DOHH2 (cell line): Measurements from ENCODE around the gene CBLN3.
A peak's percentile ranks its signal among the peaks of the same experiment; 100 is the strongest.

ENCODE experiments used
- H3F3A ChIP-seq: fragments of 200-600 bp; sonication (generic), shearing (Covaris generic); 2 replicates; pipeline ENCODE4 v1.6.0; 2016; ENCODE audit warnings: antibody characterized with exemption, mild to moderate bottlenecking; ENCODE audit not compliant: control insufficient read depth, insufficient read depth
- H3K27ac ChIP-seq: fragments of 200-600 bp; sonication (generic); 2 replicates; pipeline ENCODE4 v1.5.1; 2014; ENCODE audit warnings: low read depth, mild to moderate bottlenecking, low read length, moderate library complexity
- H3K27me3 ChIP-seq: fragments of 200-600 bp; sonication (generic); 2 replicates; pipeline ENCODE4 v1.6.1; 2014; ENCODE audit warnings: mild to moderate bottlenecking, low read length, mixed read lengths; ENCODE audit not compliant: control insufficient read depth
- H3K36me3 ChIP-seq: fragments of 200-600 bp; sonication (generic); 2 replicates; pipeline ENCODE4 v1.6.1; 2014; ENCODE audit warnings: mild to moderate bottlenecking, low read length, moderate library complexity, mixed read lengths; ENCODE audit not compliant: control insufficient read depth
- H3K4me1 ChIP-seq: fragments of 200-600 bp; sonication (generic); 2 replicates; pipeline ENCODE4 v1.6.1; 2014; ENCODE audit warnings: mild to moderate bottlenecking, low read length, mixed read lengths; ENCODE audit not compliant: control insufficient read depth
- H3K4me2 ChIP-seq: fragments of 200-600 bp; sonication (generic); 2 replicates; pipeline ENCODE4 v1.6.0; 2014; ENCODE audit warnings: mild to moderate bottlenecking, low read length, moderate library complexity
- H3K4me3 ChIP-seq: fragments of 200-600 bp; sonication (generic); 2 replicates; pipeline ENCODE4 v1.5.1; 2014; ENCODE audit warnings: mild to moderate bottlenecking, low read length, mixed read lengths
- H3K79me2 ChIP-seq: fragments of 200-600 bp; sonication (generic); 2 replicates; pipeline ENCODE4 v1.6.1; 2014; ENCODE audit warnings: mild to moderate bottlenecking, low read length, mixed read lengths; ENCODE audit not compliant: control insufficient read depth
- H3K9me2 ChIP-seq: fragments of 200-600 bp; sonication (generic); replicated peaks from 2 replicates; pipeline ENCODE4 v1.6.1; 2014; ENCODE audit warnings: mild to moderate bottlenecking, low read length, mixed read lengths; ENCODE audit not compliant: control insufficient read depth
- H3K9me3 ChIP-seq: fragments of 200-600 bp; sonication (generic); 2 replicates; pipeline ENCODE4 v1.6.1; 2014; ENCODE audit warnings: antibody characterized with exemption, low read length, mixed read lengths; ENCODE audit not compliant: control insufficient read depth, insufficient read depth
- H4K20me1 ChIP-seq: fragments of 200-600 bp; sonication (generic); 2 replicates; pipeline ENCODE4 v1.6.0; 2014; ENCODE audit warnings: low read depth, mild to moderate bottlenecking, antibody characterized with exemption, low read length, moderate library complexity; ENCODE audit not compliant: control insufficient read depth, insufficient read depth
- EZH2phosphoT487 ChIP-seq: fragments of 200-600 bp; sonication (generic); IDR thresholded peaks from 2 replicates; pipeline ENCODE4 v1.6.1; 2017; ENCODE audit warnings: borderline replicate concordance, mild to moderate bottlenecking, antibody characterized with exemption, low read length, moderate library complexity, mixed read lengths
- TF ChIP-seq, protein P1 (sequence below): fragments of 200-600 bp; sonication (generic); IDR thresholded peaks from one replicate; pipeline ENCODE4 v1.5.1; 2014; ENCODE audit warnings: antibody characterized with exemption, mild to moderate bottlenecking, low read depth, low read length; ENCODE audit not compliant: poor library complexity, severe bottlenecking

Gene CBLN3

DNA sequence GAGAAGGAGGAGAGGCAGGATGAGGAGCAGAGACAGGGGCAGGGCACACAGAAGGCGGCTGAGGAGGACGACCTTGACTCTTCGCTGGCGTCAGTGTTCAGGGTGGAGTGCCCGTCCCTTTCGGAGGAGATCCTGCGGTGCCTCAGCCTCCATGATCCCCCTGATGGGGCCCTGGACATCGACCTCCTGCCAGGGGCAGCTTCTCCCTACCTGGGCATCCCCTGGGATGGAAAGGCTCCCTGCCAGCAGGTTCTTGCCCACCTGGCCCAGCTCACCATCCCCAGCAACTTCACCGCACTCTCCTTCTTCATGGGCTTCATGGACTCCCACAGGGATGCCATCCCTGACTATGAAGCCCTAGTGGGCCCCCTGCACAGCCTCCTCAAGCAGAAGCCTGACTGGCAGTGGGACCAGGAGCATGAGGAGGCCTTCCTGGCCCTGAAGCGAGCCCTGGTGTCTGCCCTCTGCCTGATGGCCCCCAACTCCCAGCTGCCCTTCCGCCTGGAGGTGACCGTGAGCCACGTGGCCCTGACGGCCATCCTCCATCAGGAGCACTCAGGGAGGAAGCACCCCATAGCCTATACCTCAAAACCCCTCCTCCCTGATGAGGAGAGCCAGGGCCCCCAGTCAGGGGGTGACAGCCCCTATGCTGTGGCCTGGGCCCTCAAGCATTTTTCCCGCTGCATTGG, 14.6 kb downstream of the CBLN3 start:
- Histone ChIP-seq H3K9me2 (no peaks in the 10 kb centered on the region), H3K36me3 (no peaks in the 10 kb centered on the region), H3F3A (no peaks in the 10 kb centered on the region), H3K27ac (no peak overlapping the region), H4K20me1 (no peaks in the 10 kb centered on the region), H3K4me1 (no peaks in the 10 kb centered on the region), H3K4me2 (no peak overlapping the region), H3K79me2 (no peaks in the 10 kb centered on the region), H3K27me3 (0 out of 2 replicates have a peak, but pooled peaks cover 2% of the 10 kb centered on the region), H3K9me3 (no peaks in the 10 kb centered on the region), H3K4me3 (no peak overlapping the region)
- no peak for TF ChIP-seq EZH2phosphoT487
- TF ChIP-seq, protein P1, sequence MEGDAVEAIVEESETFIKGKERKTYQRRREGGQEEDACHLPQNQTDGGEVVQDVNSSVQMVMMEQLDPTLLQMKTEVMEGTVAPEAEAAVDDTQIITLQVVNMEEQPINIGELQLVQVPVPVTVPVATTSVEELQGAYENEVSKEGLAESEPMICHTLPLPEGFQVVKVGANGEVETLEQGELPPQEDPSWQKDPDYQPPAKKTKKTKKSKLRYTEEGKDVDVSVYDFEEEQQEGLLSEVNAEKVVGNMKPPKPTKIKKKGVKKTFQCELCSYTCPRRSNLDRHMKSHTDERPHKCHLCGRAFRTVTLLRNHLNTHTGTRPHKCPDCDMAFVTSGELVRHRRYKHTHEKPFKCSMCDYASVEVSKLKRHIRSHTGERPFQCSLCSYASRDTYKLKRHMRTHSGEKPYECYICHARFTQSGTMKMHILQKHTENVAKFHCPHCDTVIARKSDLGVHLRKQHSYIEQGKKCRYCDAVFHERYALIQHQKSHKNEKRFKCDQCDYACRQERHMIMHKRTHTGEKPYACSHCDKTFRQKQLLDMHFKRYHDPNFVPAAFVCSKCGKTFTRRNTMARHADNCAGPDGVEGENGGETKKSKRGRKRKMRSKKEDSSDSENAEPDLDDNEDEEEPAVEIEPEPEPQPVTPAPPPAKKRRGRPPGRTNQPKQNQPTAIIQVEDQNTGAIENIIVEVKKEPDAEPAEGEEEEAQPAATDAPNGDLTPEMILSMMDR, result no peak

DNA sequence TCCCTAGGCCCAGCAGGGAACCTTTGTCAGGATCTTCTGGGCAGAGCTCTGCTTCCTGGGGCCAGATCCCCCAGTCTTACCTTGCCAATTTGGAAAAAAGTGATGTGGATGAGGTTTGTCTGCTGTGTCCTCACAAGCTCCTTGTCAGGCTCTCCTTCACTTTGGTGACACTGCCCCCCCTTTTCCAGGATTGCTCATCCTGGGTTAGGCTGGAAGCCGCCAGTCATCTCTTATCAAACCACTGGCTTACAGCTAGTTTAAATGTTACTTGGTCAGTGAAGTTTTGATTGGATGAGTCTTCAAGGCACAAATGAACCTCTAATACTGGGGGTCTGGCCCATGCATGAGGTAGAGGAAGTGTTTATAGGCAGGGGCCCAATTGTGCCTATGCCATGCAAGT, 15.4 kb downstream of the CBLN3 start:
- TF ChIP-seq EZH2phosphoT487, result no peak
- TF ChIP-seq, protein P1, result no peak
- H4K20me1 ChIP-seq, result no peaks in the 10 kb centered on the region
- no peaks in the 10 kb centered on the region for H3K36me3 ChIP-seq
- H3K4me3 ChIP-seq, result no peak overlapping the region
- no peaks in the 10 kb centered on the region for H3K4me1 ChIP-seq
- H3K4me2 ChIP-seq, result no peak overlapping the region
- no peak overlapping the region for H3K27ac ChIP-seq
- 0 out of 2 replicates have a peak, but pooled peaks cover 4% of the 10 kb centered on the region for H3K27me3 ChIP-seq
- H3K9me2 ChIP-seq, result no peaks in the 10 kb centered on the region
- no peaks in the 10 kb centered on the region for H3K9me3 ChIP-seq
- no peaks in the 10 kb centered on the region for H3K79me2 ChIP-seq
- H3F3A ChIP-seq, result no peaks in the 10 kb centered on the region

DNA sequence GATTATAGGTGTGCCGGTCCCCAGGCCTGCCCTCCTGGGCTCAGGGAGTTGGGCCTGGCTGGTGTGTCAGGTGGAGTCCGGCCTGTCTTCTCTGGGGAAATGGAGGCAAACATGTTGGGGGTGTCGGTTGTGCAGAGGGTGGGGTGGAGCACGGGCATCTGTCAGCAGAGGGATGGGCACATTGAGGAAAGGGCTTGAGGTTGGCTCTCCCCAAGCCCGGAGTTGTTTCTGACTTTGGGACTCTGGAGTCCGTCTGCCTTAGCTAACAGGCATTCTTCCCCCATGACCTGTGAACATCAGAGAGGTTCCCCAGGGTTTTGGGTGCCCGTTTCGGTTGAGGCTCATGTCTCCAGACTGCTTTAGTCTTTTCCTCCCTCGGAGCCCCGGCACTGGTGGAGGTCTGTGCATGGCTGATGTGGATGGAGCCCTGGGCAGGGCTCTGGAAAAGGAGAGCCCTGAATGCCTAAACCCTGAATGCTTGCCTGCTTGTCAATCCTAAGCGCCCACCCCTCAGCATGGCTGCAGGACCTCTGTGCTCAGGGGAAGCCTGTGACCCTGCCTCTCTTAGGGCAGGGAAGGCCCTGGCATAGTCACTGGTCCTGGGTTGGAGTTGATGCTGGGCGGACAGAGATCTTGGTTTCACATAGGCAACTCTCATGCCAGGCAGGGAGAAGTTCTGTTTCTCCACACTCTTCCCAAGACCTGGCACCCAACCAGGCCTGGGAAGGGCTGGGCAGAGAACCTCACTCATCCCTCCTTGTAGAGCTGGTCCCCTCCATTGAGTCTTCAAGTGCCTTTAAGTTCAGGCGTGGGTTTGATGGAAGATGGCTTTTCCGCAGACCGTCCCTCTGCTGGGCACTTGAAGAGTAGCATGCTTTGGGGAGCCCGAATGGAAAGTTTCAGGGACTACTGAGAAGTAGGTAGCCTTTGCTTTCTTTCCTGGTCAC, 17.8 kb downstream of the CBLN3 start:
- H4K20me1 ChIP-seq, result no peaks in the 10 kb centered on the region
- H3K27me3 ChIP-seq, result peaks cover 6% of the 10 kb centered on the region
- no peaks in the 10 kb centered on the region for H3K9me3 ChIP-seq
- H3K4me1 ChIP-seq, result no peaks in the 10 kb centered on the region
- no peak overlapping the region for H3K4me2 ChIP-seq
- H3K27ac ChIP-seq, result no peak overlapping the region
- H3K4me3 ChIP-seq, result no peak overlapping the region
- no peak for TF ChIP-seq EZH2phosphoT487
- TF ChIP-seq, protein P1, result peak; percentile 77
- H3K36me3 ChIP-seq, result no peaks in the 10 kb centered on the region
- H3K79me2 ChIP-seq, result no peaks in the 10 kb centered on the region
- H3F3A ChIP-seq, result no peaks in the 10 kb centered on the region
- no peaks in the 10 kb centered on the region for H3K9me2 ChIP-seq
